RCC 7860 (cell line): ENCODE data around the gene MGME1.

ENCODE experiments used
- DNase-seq: peaks from one replicate; pipeline ENCODE4 v3.0.0-alpha.2; 2015; ENCODE audit warnings: low spot score
- FAIRE-seq: peaks from 2 replicates; lab custom pipeline; 2012; peaks lifted over from hg19 to GRCh38; lab: Jason Lieb, UNC

MGME1 gene

GRCh38 chr20:17939622-17940223, 29.1 kb upstream of the MGME1 start:
- DNase-seq (no peak), FAIRE-seq (no peak)

- no peak for DNase-seq
Measured at GRCh38 chr20:17940224-17940971, 28.4 kb upstream of the MGME1 start.

GRCh38 chr20:17941087-17941825, 27.6 kb upstream of the MGME1 start:
- FAIRE-seq (no peak), DNase-seq (no peak)

More at GRCh38 chr20:17940224-17940971, 28.4 kb upstream of the MGME1 start:
- FAIRE-seq: no peak

- FAIRE-seq (no peak), DNase-seq (no peak)
Measured at GRCh38 chr20:17941826-17942196, 27.0 kb upstream of the MGME1 start.

- no peak for FAIRE-seq
- no peak for DNase-seq
Measured at GRCh38 chr20:17943343-17943742, 25.5 kb upstream of the MGME1 start.

- no peak for DNase-seq
- no peak for FAIRE-seq
Measured at GRCh38 chr20:17944854-17945474, 23.9 kb upstream of the MGME1 start.

GRCh38 chr20:17946040-17946439, 22.8 kb upstream of the MGME1 start:
- DNase-seq (no peak), FAIRE-seq (no peak)

- no peak for FAIRE-seq
- DNase-seq: no peak
Measured at GRCh38 chr20:17946572-17947473, 22.0 kb upstream of the MGME1 start.

- DNase-seq (no peak), FAIRE-seq (no peak)
Measured at GRCh38 chr20:17947474-17947815, 21.4 kb upstream of the MGME1 start.

- no peak for FAIRE-seq
Measured at GRCh38 chr20:17948442-17948841, 20.4 kb upstream of the MGME1 start.

GRCh38 chr20:17949899-17950298, 18.9 kb upstream of the MGME1 start:
- DNase-seq: no peak
- FAIRE-seq: no peak

More at GRCh38 chr20:17948442-17948841, 20.4 kb upstream of the MGME1 start:
- no peak for DNase-seq

GRCh38 chr20:17950670-17951069, 18.1 kb upstream of the MGME1 start:
- no peak for FAIRE-seq

GRCh38 chr20:17951323-17951722, 17.5 kb upstream of the MGME1 start:
- DNase-seq: no peak
- no peak for FAIRE-seq

More at GRCh38 chr20:17950670-17951069, 18.1 kb upstream of the MGME1 start:
- no peak for DNase-seq

GRCh38 chr20:17952692-17953684, 15.8 kb upstream of the MGME1 start:
- no peak for DNase-seq
- FAIRE-seq: no peak

GRCh38 chr20:17953935-17954334, 14.9 kb upstream of the MGME1 start:
- FAIRE-seq (no peak), DNase-seq (no peak)

- DNase-seq (no peak), FAIRE-seq (no peak)
Measured at GRCh38 chr20:17955302-17955701, 13.5 kb upstream of the MGME1 start.

- DNase-seq (no peak), FAIRE-seq (no peak)
Measured at GRCh38 chr20:17956099-17956685, 12.6 kb upstream of the MGME1 start.

- no peak for FAIRE-seq
- DNase-seq: no peak
Measured at GRCh38 chr20:17957505-17958363, 11.1 kb upstream of the MGME1 start.
